HG02623 (cell line): ENCODE measurements around the gene AFF1.
"Not testable (repeated sequence)": the region's sequence is repeated elsewhere in the genome, so short reads cannot be mapped to it uniquely, and the experiment has no call there.

Source experiments
- ATAC-seq: cut with Tn5 transposase; IDR thresholded peaks from one replicate; pipeline ENCODE4 v1.9.1; 2021; ENCODE audit warnings: moderate library complexity; ENCODE audit not compliant: unreplicated experiment

AFF1 gene

DNA sequence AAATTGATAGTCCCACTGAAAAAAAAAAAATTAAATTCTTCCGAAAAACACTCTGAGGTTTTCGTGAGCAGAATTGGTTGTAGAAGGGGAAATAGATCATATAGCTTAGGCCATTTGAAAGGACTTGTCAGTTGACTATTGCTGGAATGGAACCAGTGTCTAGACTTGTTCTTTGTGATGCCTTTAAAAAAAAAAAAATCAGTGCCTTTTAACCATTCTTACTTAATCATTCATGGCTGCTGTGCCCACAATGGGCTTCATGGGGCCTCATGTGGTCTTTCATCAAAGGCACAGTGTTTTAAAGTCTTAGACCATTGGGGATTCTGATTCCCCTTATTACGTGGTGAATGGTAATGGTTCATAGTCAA lies 139.3 kb downstream of the AFF1 start:
- peak; percentile 28 for ATAC-seq

- ATAC-seq = no peak
Measured at GRCh38 chr4:87075876-87076275, 141.1 kb downstream of the AFF1 start.

- no peak for ATAC-seq
Measured at GRCh38 chr4:87076690-87077358, 142.0 kb downstream of the AFF1 start.

- no peak for ATAC-seq
Measured at GRCh38 chr4:87077914-87078585, 143.2 kb downstream of the AFF1 start.

GRCh38 chr4:87078987-87079486 lies 144.2 kb downstream of the AFF1 start:
- no peak for ATAC-seq

DNA sequence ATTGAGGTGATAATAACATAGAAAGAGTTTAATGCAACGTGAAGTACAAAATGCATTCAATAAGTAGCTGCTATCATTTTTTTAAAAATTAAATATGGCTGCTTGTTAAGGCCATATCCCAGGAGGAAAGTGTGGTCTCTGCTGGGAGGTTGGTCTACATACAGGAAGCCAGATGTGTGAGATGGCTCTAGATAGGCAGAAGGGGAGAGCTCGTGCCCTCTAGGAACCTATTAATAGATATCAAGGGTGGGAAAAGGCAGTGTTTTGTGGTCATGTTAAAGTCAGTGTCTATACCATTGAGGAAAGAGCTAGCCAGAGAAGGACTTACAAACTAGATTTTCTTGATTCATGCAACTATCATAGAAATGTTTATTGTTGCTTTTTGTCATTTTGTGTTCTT lies 145.2 kb downstream of the AFF1 start:
- ATAC-seq = no peak

- no peak for ATAC-seq
Measured at GRCh38 chr4:87080462-87080861, 145.7 kb downstream of the AFF1 start.

DNA sequence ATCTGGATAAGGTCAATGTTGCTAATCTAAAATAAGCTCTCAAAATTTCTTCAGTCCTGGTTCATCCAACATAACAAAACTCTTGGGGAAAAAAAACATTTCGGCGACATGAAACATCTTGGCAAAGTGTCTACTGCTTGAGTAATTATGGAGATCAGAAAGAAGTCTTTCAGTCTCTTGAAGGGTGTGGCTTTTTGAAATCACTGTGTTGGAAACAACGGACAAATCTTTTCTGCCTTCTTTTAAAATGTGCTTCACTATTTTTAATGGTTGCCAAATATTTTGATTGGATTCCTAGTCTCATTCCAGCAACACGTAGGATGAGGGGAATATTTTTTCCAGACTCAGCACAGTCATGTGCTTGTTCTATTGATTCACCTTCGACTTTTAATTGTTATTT lies 147.0 kb downstream of the AFF1 start:
- ATAC-seq = no peak

- not testable (repeated sequence) for ATAC-seq
Measured at GRCh38 chr4:87085732-87086131, 150.9 kb downstream of the AFF1 start.

- no peak for ATAC-seq
Measured at GRCh38 chr4:87086143-87086805, 151.5 kb downstream of the AFF1 start.

GRCh38 chr4:87087015-87087414 lies 152.2 kb downstream of the AFF1 start:
- no peak for ATAC-seq

DNA sequence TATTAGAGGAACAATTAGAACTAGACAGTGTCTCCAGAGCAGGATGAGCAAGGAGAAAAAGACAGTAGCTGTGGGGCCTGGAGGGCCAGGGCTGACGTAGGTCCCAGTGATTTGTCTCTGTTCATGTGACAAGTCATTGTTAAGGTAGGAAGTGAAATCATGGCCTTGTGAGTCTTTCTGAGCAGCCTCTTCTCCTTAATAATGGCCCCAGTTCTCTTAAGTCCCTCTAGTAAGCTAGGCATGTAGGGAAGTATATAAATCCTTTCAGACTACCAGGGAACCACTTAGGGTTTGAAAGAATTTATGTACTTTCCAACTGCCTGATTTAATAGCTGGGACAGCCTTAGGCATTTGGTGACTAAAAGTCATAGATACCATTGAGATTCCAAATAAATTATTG lies 152.6 kb downstream of the AFF1 start:
- ATAC-seq = no peak

DNA sequence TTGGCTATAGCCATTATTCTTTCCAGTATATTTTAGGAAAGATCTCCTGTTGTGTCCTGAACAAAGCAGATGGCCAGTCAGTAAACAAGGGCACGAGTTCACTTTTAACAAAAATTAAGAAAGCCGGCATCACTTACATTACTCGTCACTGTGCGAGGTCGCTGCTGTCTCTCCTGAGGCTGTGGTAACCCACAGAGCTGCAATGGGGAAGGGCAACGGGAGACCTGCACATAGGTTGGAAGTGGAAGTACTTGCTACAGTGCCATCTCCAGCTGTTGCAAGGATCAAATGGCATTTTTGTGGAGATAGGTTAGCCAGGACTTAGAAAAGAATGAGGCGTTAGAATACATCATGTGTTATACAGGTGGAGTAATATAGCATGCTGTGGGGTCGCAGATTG lies 153.4 kb downstream of the AFF1 start:
- no peak for ATAC-seq

- no peak for ATAC-seq
Measured at GRCh38 chr4:87089368-87089767, 154.6 kb downstream of the AFF1 start.

GRCh38 chr4:87090305-87090704 lies 155.5 kb downstream of the AFF1 start:
- no peak for ATAC-seq

DNA sequence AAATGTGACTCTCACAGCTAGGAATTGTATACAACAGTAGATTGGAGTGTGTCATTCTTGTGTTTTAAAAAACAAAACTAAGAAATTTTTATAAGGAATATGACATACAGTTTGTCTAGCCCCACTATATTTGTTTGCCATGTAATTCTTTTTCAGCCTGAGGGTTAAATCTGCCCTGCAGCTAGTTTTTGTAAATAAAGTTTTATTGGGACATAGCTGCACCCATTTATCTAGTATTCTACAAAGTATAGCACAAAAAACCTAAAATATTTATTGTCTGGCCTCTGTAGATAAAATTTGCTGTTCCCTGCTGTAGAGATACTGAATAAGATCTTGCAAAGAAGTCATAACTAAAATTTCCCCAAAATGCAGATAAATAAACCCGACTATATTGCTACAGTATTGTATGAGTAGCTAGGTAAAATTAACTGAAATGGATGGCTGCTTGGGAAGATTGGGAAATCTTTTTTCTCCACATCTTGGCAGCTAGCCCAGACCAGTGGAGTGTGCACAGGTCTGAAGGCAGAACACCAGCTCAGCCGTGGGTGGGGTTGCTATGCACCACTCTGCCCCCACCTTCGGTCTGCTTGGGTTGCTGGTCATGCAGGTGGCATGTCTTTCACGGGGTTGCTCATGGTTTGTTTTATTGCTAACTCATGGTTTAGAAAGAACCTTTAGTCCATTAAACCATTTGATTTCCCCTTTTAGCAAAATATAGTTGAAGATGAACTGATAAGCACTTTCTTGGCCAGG lies 157.8 kb downstream of the AFF1 start:
- ATAC-seq = peak; percentile 57

GRCh38 chr4:87093443-87094123 lies 158.8 kb downstream of the AFF1 start:
- peak; percentile 62 for ATAC-seq

DNA sequence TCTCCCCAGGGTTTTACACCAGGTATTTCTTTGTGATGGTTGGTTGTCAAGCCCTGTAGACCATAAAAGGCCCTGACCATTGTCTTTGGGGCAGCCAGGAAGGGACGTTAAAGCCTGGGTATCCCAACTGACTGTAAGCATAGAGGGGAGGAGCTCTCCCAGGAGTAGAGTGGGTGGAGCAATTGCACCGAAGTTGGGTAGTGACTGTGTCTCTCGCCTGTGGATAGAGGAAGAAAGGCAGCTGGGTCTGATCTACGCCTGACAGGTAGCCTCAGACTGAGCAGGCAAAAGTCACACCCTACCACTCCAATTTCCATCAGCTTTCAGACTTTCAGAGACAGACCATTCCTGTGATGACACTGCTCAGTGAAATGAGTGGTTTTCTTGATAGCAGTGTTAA lies 162.3 kb downstream of the AFF1 start:
- ATAC-seq = no peak

- ATAC-seq = no peak
Measured at GRCh38 chr4:87100168-87100567, 165.4 kb downstream of the AFF1 start.

- ATAC-seq = no peak
Measured at GRCh38 chr4:87101543-87102199, 166.9 kb downstream of the AFF1 start.
